Peyer's patch (tissue), 4 donors: Measurements from ENCODE around the gene MON1A. TPM values are rescaled to one million over a fixed set of nuclear protein-coding genes. Genes with fewer than 3 reads are reported as not detected.

Source experiments
- DNase-seq, 3 donors: peaks; one replicate each; pipeline ENCODE4 v3.0.0-alpha.2; 2017 to 2019
- H3K27ac ChIP-seq, 4 donors: fragments of 200-600 bp; sonication (generic); one replicate each; pipeline ENCODE4 v1.5.1; 2016 to 2019
- H3K27me3 ChIP-seq, 2 donors: fragments of 200-600 bp; sonication (generic); one replicate each; pipeline ENCODE4 v1.5.1; 2019
- H3K36me3 ChIP-seq, 3 donors: fragments of 200-600 bp; sonication (generic); one replicate each; pipeline ENCODE4 v1.5.1; 2016 to 2019
- H3K4me1 ChIP-seq, 4 donors: fragments of 200-600 bp; sonication (generic); one replicate each; pipeline ENCODE4 v1.5.1; 2016 to 2019
- H3K4me3 ChIP-seq, 4 donors: fragments of 200-600 bp; sonication (generic); 1 replicate in 3 of 4; 2 replicates in 1 of 4; pipeline ENCODE4 v1.5.1; 2016 to 2019; ENCODE audit warnings: mild to moderate bottlenecking in 1 of 4
- H3K9me3 ChIP-seq, 4 donors: fragments of 200-600 bp; sonication (generic); one replicate each; pipeline ENCODE4 v1.5.1; 2016 to 2019; ENCODE audit warnings: mild to moderate bottlenecking in 1 of 4
- CTCF ChIP-seq, 6 experiments: fragments of 450-650 bp in 4 of 6; fragments of 200-600 bp in 2 of 6; sonication (generic) in 1 of 6; IDR thresholded peaks; one replicate each; pipeline ENCODE4 v1.5.1; 2017 to 2019; ENCODE audit warnings: antibody characterized with exemption in 6 of 6, mild to moderate bottlenecking in 3 of 6, moderate library complexity in 1 of 6
- POLR2A ChIP-seq, 2 donors: fragments of 450-650 bp; IDR thresholded peaks; one replicate each; pipeline ENCODE4 v1.5.1; 2017; ENCODE audit warnings: antibody characterized with exemption in 2 of 2, mild to moderate bottlenecking in 2 of 2, moderate library complexity in 2 of 2
- total RNA-seq, 4 donors: library from RNA; depleted of rRNA; stranded (reverse); fragments of >200 nt; gene quantifications; one replicate each; pipeline ENCODE4 v1.1.0, GENCODE V29; 2016

The MON1A gene
- total RNA-seq, 4 donors from 2014 or later: 19.0 to 32.3 (median 22.5) TPM

GRCh38 chr3:49895791-49896190 is 33.8 kb downstream of the MON1A start:
- Histone ChIP-seq H3K4me3 (no peak overlapping the region), H3K9me3 (no peaks in the 10 kb centered on the region), H3K4me1 (peaks cover 0 to 10% (median 0%) of the 10 kb centered on the region in 4 donors), H3K27ac (no peak overlapping the region), H3K27me3 (no peaks in the 10 kb centered on the region), H3K36me3 (peaks cover 0 to 65% (median 0%) of the 10 kb centered on the region in 3 donors)
- TF ChIP-seq CTCF (IDR thresholded peaks at IDR 0.05) (no peak), POLR2A (IDR thresholded peaks at IDR 0.05) (no peak)
- no peak for DNase-seq

- Histone ChIP-seq H3K4me3 (no peak overlapping the region), H3K9me3 (no peaks in the 10 kb centered on the region), H3K27ac (no peak overlapping the region), H3K27me3 (no peaks in the 10 kb centered on the region), H3K4me1 (no peaks in the 10 kb centered on the region), H3K36me3 (peaks cover 0 to 41% (median 0%) of the 10 kb centered on the region in 3 donors)
- DNase-seq: no peak
- TF ChIP-seq CTCF (IDR thresholded peaks at IDR 0.05) (no peak), POLR2A (IDR thresholded peaks at IDR 0.05) (no peak)
These were observed 40.3 kb downstream of the MON1A start for GRCh38 chr3:49889296-49889695.

- peak overlapping the region in 2 of 4 donors; percentile 17 to 52 for H3K27ac ChIP-seq
- no peaks in the 10 kb centered on the region for H3K9me3 ChIP-seq
- H3K27me3 ChIP-seq: no peaks in the 10 kb centered on the region
- no peak overlapping the region for H3K4me3 ChIP-seq
- peaks cover 0 to 25% (median 0%) of the 10 kb centered on the region in 3 donors for H3K36me3 ChIP-seq
- H3K4me1 ChIP-seq: peaks cover 0 to 8% (median 0%) of the 10 kb centered on the region in 4 donors
- no peak for TF ChIP-seq POLR2A (IDR thresholded peaks at IDR 0.05)
- no peak for TF ChIP-seq CTCF (IDR thresholded peaks at IDR 0.05)
- DNase-seq: no peak
These were observed 42.7 kb downstream of the MON1A start for GRCh38 chr3:49886922-49887265.

GRCh38 chr3:49883998-49884397 is 45.6 kb downstream of the MON1A start:
- H3K27me3 ChIP-seq: no peaks in the 10 kb centered on the region
- DNase-seq: no peak
- H3K4me3 ChIP-seq: no peak overlapping the region
- H3K9me3 ChIP-seq: no peaks in the 10 kb centered on the region
- TF ChIP-seq CTCF (IDR thresholded peaks at IDR 0.05): no peak
- no peak for TF ChIP-seq POLR2A (IDR thresholded peaks at IDR 0.05)
- H3K36me3 ChIP-seq: peaks cover 0 to 4% (median 0%) of the 10 kb centered on the region in 3 donors
- peaks cover 0 to 17% (median 0%) of the 10 kb centered on the region in 4 donors for H3K4me1 ChIP-seq
- no peak overlapping the region for H3K27ac ChIP-seq

GRCh38 chr3:49882166-49882565 is 47.4 kb downstream of the MON1A start:
- H3K27ac ChIP-seq: no peak overlapping the region
- TF ChIP-seq CTCF (IDR thresholded peaks at IDR 0.05): no peak
- TF ChIP-seq POLR2A (IDR thresholded peaks at IDR 0.05): no peak
- no peak overlapping the region for H3K4me3 ChIP-seq
- no peaks in the 10 kb centered on the region for H3K9me3 ChIP-seq
- no peaks in the 10 kb centered on the region for H3K27me3 ChIP-seq
- no peaks in the 10 kb centered on the region for H3K36me3 ChIP-seq
- DNase-seq: no peak
- peaks cover 0 to 17% (median 0%) of the 10 kb centered on the region in 4 donors for H3K4me1 ChIP-seq
